Natural killer cell (primary cell): ENCODE data around the gene HSPG2. TPM values are rescaled to one million over a fixed set of nuclear protein-coding genes. Genes with fewer than 3 reads are reported as not detected.

ENCODE experiments used
- ATAC-seq, 3 donors: fragments of 150-1000 bp in 2 of 3; fragments of 200-7000 bp in 1 of 3; cut with Tn5 transposase; 1 replicate in 1 of 3; 2 replicates in 2 of 3; pipeline ENCODE4 v1.10.0; 2021; ENCODE audit warnings: mild to moderate bottlenecking in 2 of 3, moderate library complexity in 2 of 3
- DNase-seq, 2 donors: peaks; one replicate each; pipeline versions ENCODE4 v3.0.0 to v3.0.0-alpha.2; 2013 to 2021; ENCODE audit warnings: mixed read lengths in 1 of 2
- H3K27ac ChIP-seq: one replicate; pipeline ENCODE4 v1.5.1; 2013; ENCODE audit warnings: mild to moderate bottlenecking, low read length
- H3K27me3 ChIP-seq: one replicate; pipeline ENCODE4 v1.6.1; 2013; ENCODE audit warnings: low read length; ENCODE audit not compliant: control insufficient read depth, insufficient read depth
- H3K36me3 ChIP-seq: one replicate; pipeline ENCODE4 v1.6.1; 2013; ENCODE audit warnings: low read length; ENCODE audit not compliant: control insufficient read depth, insufficient read depth
- H3K4me1 ChIP-seq: one replicate; pipeline ENCODE4 v1.6.1; 2013; ENCODE audit warnings: low read length; ENCODE audit not compliant: control insufficient read depth, insufficient read depth
- H3K4me3 ChIP-seq: one replicate; pipeline ENCODE4 v1.5.1; 2013; ENCODE audit warnings: low read length
- H3K9me3 ChIP-seq: one replicate; pipeline ENCODE4 v1.6.1; 2013; ENCODE audit warnings: low read length; ENCODE audit not compliant: control insufficient read depth, insufficient read depth
- H3K27ac Mint-ChIP-seq, 2 donors: one replicate each; pipeline ENCODE4 v1.8.0; 2022; ENCODE audit warnings: mild to moderate bottlenecking in 2 of 2, mixed read lengths in 2 of 2, moderate library complexity in 1 of 2
- H3K27me3 Mint-ChIP-seq, 2 donors: one replicate each; pipeline ENCODE4 v1.8.0; 2022; ENCODE audit warnings: low read depth in 2 of 2, mixed read lengths in 2 of 2
- H3K36me3 Mint-ChIP-seq: one replicate; pipeline ENCODE4 v1.8.0; 2022; ENCODE audit warnings: mixed read lengths
- H3K4me1 Mint-ChIP-seq, 2 donors: one replicate each; pipeline ENCODE4 v1.8.0; 2022; ENCODE audit warnings: mixed read lengths in 2 of 2
- H3K4me3 Mint-ChIP-seq: one replicate; pipeline ENCODE4 v1.8.0; 2022; ENCODE audit warnings: mild to moderate bottlenecking, moderate library complexity, mixed read lengths
- H3K9me3 Mint-ChIP-seq, 2 donors: one replicate each; pipeline ENCODE4 v1.8.0; 2022; ENCODE audit warnings: mixed read lengths in 2 of 2
- WGBS: methylation state at CpG from one replicate; pipeline ENCODE4 v1.1.7; 2013; ENCODE audit warnings: missing lambda C conversion rate; ENCODE audit not compliant: insufficient coverage; 5-methylcytosine and 5-hydroxymethylcytosine counted together
- intact Hi-C: fragments of 100-400 bp; cut with micrococcal nuclease; formaldehyde crosslinking; loops from one replicate; pipeline ENCODE4 v1.14.2; 2022
- total RNA-seq, 4 donors: library from RNA; stranded (reverse); fragments of 120-200 nt in 1 of 4; gene quantifications; one replicate each; pipeline versions ENCODE4 v1.2.3 to v1.2.4, GENCODE V29; 2013 to 2022
- TF ChIP-seq, protein P1 (sequence below): fragments of 200-600 bp; IDR thresholded peaks from one replicate; pipeline ENCODE4 v1.8.0; 2022; ENCODE audit warnings: antibody characterized with exemption

HSPG2 gene
- total RNA-seq, 3 donors from 2014 or later (not counting 1 experiment from before 2014, with no cell fraction given): 0.54 to 0.93 (median 0.90) TPM

DNA sequence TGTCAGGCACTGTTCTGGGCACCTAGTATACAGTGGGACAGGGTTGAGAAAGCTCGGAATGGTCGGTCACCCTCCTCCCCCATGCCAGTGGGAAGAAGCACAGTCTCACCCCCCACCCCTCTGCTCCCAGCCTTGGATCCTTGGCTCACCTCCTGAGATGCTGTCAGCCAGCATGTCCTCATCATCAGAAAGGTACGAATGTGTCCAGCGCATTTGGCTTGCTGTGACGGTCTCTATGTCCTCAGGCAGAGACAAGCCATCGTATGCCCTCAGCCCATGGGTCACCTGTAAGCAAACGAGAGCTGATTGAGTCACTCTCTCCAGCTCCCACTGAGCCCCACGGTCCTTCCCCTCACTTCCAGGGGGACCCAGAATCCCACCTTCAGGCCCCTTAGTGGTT lies 41.1 kb downstream of the HSPG2 start:
- Mint-ChIP-seq H3K9me3 (no peaks in the 10 kb centered on the region), H3K4me1 (no peaks in the 10 kb centered on the region), H3K27me3 (no peaks in the 10 kb centered on the region), H3K4me3 (no peak overlapping the region), H3K27ac (no peak overlapping the region), H3K36me3 (no peaks in the 10 kb centered on the region)
- no peaks in the 10 kb centered on the region for H3K27me3 ChIP-seq
- intact Hi-C loops: no loop called here
- H3K4me3 ChIP-seq: no peak overlapping the region
- TF ChIP-seq, protein P1, sequence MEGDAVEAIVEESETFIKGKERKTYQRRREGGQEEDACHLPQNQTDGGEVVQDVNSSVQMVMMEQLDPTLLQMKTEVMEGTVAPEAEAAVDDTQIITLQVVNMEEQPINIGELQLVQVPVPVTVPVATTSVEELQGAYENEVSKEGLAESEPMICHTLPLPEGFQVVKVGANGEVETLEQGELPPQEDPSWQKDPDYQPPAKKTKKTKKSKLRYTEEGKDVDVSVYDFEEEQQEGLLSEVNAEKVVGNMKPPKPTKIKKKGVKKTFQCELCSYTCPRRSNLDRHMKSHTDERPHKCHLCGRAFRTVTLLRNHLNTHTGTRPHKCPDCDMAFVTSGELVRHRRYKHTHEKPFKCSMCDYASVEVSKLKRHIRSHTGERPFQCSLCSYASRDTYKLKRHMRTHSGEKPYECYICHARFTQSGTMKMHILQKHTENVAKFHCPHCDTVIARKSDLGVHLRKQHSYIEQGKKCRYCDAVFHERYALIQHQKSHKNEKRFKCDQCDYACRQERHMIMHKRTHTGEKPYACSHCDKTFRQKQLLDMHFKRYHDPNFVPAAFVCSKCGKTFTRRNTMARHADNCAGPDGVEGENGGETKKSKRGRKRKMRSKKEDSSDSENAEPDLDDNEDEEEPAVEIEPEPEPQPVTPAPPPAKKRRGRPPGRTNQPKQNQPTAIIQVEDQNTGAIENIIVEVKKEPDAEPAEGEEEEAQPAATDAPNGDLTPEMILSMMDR: no peak
- H3K9me3 ChIP-seq: no peaks in the 10 kb centered on the region
- DNase-seq (no peak), ATAC-seq (no peak)
- H3K36me3 ChIP-seq: no peaks in the 10 kb centered on the region
- 88% methylated on average over 8 of the region's 8 CpGs for WGBS
- H3K4me1 ChIP-seq: no peaks in the 10 kb centered on the region
- H3K27ac ChIP-seq: no peak overlapping the region

DNA sequence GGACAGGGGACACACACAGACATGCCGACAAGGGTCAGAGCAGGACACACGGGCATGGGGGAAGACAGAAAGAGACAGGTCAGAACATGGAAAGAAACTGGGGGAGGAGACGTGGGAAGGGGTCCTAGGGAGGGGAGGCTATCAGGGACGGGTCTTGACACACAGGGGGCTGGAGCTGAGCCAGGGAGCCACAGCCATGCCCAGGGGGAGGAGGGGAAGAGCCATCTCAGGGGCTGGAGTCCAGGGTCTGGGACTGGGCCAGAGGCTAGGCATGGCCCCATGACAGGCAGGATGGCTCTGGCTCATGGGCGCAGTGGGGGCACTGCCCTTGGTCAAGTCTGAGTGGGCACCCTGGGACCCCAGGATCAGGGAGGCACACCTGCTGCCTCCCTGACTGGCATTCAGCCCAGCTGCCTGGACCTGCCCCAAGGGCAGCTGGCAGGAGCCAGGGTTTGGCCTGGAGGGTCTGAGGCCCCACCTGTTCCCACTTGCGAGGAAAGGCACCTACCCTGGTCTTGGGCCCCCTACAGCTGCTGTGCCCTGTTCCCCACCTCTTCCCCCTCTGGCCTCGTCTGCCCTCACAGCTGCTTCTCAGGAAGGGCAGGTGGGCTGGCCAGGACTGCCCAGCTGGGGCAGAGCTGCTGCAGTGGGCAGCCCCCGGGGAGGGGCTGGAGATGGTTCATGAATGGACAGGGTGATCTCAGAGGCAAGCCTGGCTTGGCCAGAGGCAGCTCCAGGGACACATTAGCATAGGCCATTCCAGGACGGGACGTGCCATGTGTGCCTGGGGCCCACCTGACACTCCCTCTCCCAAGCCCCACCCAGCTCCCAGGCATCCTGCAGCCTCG lies 42.9 kb downstream of the HSPG2 start:
- intact Hi-C loops: no loop called here
- H3K27me3 Mint-ChIP-seq: no peaks in the 10 kb centered on the region
- no peak overlapping the region for H3K4me3 Mint-ChIP-seq
- Histone ChIP-seq H3K9me3 (no peaks in the 10 kb centered on the region), H3K4me3 (no peak overlapping the region), H3K4me1 (no peaks in the 10 kb centered on the region), H3K36me3 (no peaks in the 10 kb centered on the region), H3K27ac (no peak overlapping the region), H3K27me3 (no peaks in the 10 kb centered on the region)
- DNase-seq: no peak
- WGBS: 82% methylated on average over 11 of the region's 11 CpGs
- H3K36me3 Mint-ChIP-seq: no peaks in the 10 kb centered on the region
- no peak overlapping the region for H3K27ac Mint-ChIP-seq
- TF ChIP-seq, protein P1: no peak
- H3K4me1 Mint-ChIP-seq: no peaks in the 10 kb centered on the region
- ATAC-seq: no peak
- no peaks in the 10 kb centered on the region for H3K9me3 Mint-ChIP-seq

DNA sequence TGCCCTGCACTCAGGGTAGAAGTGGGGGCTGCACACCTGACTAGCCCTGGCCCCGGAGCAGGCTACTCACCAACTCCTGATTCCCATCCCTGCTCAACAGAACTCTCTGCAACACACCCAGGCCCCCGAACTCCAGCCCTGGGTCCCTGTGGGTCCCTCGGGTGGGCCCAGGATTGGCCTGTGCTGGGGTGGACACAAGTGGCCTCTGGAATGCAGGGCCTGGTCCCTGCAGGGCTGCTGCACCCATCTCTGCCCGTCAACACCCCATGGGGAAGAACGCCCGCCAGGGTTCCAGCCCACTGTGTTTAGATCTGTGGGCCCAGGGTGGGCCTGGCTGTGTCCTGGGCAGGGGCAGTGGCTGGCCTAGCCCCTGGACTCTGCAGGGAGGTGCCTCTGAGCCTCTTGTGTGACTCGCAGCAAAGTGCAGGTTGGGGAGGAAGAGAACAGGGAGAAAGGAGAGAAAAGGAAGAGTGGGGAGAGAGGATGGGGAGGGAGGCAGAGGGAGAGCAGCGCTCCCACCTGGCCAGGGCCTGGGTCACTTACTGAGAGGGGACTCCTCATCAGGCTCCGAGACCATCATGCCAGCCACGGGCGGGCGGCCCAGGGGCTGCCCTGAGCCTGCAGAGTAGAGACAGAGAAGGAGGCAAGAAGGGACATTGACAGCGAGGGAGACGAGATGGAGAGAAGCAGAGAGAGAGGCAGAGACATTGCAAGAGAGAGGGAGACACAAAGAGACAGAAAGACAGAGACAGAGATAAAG lies 43.9 kb downstream of the HSPG2 start:
- intact Hi-C loops: no loop called here
- Mint-ChIP-seq H3K4me3 (no peak overlapping the region), H3K4me1 (no peaks in the 10 kb centered on the region), H3K36me3 (no peaks in the 10 kb centered on the region), H3K9me3 (no peaks in the 10 kb centered on the region), H3K27me3 (no peaks in the 10 kb centered on the region), H3K27ac (no peak overlapping the region)
- no peak for ATAC-seq
- Histone ChIP-seq H3K4me3 (no peak overlapping the region), H3K27ac (no peak overlapping the region), H3K27me3 (no peaks in the 10 kb centered on the region), H3K4me1 (no peaks in the 10 kb centered on the region), H3K36me3 (no peaks in the 10 kb centered on the region), H3K9me3 (no peaks in the 10 kb centered on the region)
- 90% methylated on average over 14 of the region's 14 CpGs for WGBS
- TF ChIP-seq, protein P1: no peak
- no peak for DNase-seq
